GM19351 (cell line): ENCODE data around the gene MBD2.

Source experiments
- ATAC-seq: cut with Tn5 transposase; IDR thresholded peaks from one replicate; pipeline ENCODE4 v1.9.1; 2021; ENCODE audit warnings: mild to moderate bottlenecking, moderate library complexity; ENCODE audit not compliant: unreplicated experiment

Gene MBD2

DNA sequence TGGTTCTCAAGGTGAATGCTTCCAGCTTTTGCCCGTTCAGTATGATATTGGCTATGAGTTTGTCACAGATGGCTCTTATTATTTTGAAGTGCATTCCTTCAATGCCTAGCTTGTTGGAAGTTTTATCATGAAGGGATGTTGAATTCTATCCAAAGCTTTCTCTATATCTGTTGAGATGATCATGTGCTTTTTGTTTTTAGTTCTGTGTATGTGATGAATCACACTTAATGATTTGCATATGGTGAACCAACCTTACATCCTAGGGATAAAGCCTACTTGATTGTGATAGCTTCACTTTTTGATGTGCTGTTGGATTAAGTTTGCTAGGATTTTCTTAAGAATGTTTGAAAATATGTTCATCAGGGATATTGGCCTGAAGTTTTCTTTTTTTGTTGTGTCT lies 112.1 kb downstream of the MBD2 start:
- no peak for ATAC-seq

DNA sequence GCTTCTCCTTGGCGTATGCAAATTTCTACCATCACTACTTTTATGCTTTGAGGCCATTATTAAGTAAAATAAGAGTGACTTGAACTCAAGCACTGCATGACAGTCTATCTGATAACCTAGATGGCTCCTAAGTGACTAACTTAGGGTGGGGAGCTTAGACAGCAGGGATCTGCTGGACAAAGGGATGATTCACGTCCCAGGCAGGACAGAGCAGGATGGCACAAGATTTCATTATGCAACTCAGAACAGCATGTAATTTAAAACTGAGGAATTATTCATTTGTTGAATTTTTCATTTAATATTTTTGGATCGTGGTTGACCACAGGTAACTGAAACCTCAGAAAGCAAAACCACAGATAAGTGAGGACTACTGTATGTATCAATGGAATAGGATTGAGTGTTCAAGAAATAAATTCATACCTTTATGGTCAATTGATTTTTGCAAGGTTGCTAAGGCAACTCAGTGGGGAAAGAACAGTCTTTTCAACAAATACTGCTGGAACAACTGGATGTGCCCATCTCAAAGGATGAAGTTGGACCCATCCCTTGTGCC lies 115.3 kb downstream of the MBD2 start:
- no peak for ATAC-seq

DNA sequence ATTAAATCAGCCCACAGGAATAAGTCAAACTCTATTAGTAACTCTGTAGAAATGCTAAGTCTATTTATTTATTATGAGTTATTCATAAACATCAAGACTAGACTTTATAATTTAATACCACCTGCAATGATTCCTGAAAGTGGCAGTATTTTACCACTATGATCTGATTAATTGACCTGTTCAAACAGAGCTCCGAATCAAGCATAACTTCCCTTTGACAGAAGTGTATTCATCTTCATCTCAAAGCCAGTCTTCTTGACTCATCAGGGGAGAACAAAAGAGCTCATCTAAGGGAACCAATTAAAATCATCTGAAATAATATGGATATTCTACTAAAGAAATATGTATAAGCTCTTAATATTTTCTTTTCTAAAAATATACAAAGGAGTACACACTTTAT lies 122.3 kb downstream of the MBD2 start:
- no peak for ATAC-seq
